ENCODE measurements around the gene KIF26A. TPM values are rescaled to one million over a fixed set of nuclear protein-coding genes. Genes with fewer than 3 reads are reported as not detected.

The KIF26A gene
- total and polyA plus RNA-seq, 2 experiments from 2014 or later, result 5.6 to 103 TPM

DNA sequence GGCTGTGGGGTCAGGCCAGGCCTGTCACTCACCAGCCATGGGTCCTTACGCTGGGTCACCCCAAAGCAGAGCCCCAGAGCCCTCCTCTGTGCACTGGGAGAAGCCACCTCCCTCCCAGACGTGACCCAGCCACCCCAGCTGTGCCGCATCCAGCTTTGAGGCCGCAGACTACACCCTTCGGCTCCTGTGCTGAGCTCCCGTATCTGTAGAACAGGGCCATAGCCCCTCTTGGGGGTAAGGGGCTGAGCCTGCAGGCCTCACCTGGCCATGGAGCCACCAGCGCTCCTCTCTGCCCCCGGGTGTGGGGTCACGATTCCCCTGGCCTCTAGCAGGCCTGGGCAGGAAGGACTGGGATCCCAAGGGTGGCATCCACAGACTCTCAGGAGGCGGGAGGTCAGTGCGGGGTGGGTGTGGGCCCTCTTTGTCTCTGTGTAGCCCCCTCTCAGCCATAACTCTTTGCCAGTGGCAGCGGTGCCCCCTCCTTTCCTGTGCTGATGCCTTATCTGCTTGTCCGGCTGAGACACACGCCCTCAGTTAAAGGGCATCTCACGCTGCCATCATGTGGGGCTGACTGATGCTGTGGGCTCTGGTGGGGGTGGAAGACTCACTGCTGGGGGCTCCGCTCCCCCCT is 36.6 kb upstream of the KIF26A start (continued):
- TF ChIP-seq ZNF462 (CRISPR knock-in tag; IDR thresholded peaks at IDR 0.05) (no peak), STAT1 (IDR thresholded peaks at IDR 0.05; ENCODE audit: unreplicated experiment) (no peak), JUNB (IDR thresholded peaks at IDR 0.05; ENCODE audit: unreplicated experiment) (no peak), ETS1 (IDR thresholded peaks at IDR 0.05) (no peak), NANOG (IDR thresholded peaks at IDR 0.05; ENCODE audit: borderline replicate concordance) (no peak), CREB1 (CRISPR knock-in tag; IDR thresholded peaks at IDR 0.05; ENCODE audit: low read depth) (no peak)

GRCh38 chr14:104102282-104102914 is 36.0 kb upstream of the KIF26A start:
- Mint-ChIP-seq H3K4me3 (no peak overlapping the region), H3K9me3 (no peaks in the 10 kb centered on the region), H3K4me1 (no peaks in the 10 kb centered on the region), H3K27ac (no peak overlapping the region), H3K36me3 (ENCODE audit: low read depth) (no peaks in the 10 kb centered on the region), H3K27me3 (ENCODE audit: insufficient read depth, low read depth, poor library complexity) (peaks cover 5% of the 10 kb centered on the region)
- Histone ChIP-seq H3K27me3 (ENCODE audit: insufficient read depth) (no peaks in the 10 kb centered on the region), H3K9me2 (ENCODE audit: insufficient read depth) (no peaks in the 10 kb centered on the region), H4K20me1 (replicated peaks; ENCODE audit: insufficient read depth) (no peaks in the 10 kb centered on the region), H3K36me3 (ENCODE audit: insufficient read depth) (no peaks in the 10 kb centered on the region), H3K4me2 (no peak overlapping the region), H3K4me3 (no peak overlapping the region), H3F3A (replicated peaks; ENCODE audit: low read depth) (no peaks in the 10 kb centered on the region), H3K79me2 (replicated peaks; ENCODE audit: insufficient read depth) (no peaks in the 10 kb centered on the region), H3K27ac (ENCODE audit: low read depth) (no peak overlapping the region), H3K4me1 (ENCODE audit: insufficient read depth) (no peaks in the 10 kb centered on the region), H2AFZ (no peak overlapping the region)
- DNase-seq (ENCODE audit: low spot score) (no peak), ATAC-seq (no peak)
- no peak for TF ChIP-seq ZNF462 (CRISPR knock-in tag; IDR thresholded peaks at IDR 0.05)
- no peak for TF ChIP-seq ETS1 (IDR thresholded peaks at IDR 0.05)
